ENCODE data around the gene NSG2. TPM values are rescaled to one million over a fixed set of nuclear protein-coding genes. Genes with fewer than 3 reads are reported as not detected.

The NSG2 gene
- total RNA-seq, 4 donors from 2014 or later = 0.94 to 1.9 (median 1.8) TPM; not detected in 1

DNA sequence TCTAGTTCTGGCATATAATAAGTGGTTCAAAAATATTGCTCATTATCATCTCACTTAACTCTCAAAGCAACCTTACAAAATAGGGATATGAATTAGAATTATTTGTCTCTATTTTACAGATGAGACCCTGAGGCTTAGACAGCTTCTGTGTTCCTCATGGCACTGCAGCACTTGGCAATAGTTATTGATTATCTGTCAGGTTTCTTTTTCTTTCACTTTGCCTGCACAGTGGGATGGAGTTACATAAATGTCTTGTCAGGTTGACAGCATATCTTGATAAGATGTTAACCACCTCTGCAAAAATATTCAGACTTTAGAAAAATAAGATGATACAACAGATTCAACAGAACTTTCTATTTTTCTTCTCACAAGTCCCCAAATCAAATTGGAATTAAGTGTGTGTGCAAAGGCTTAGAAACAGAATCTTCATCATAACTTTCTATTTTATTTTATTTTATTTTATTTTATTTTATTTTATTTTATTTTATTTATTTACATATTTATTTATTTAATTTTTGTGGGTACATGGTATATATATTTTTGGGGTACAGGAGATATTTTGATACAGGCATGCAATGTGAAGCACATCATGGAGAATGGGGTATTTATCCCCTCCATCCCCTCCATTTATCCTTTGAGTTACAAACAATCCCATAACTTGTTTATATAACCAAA lies 17.7 kb downstream of the NSG2 start:
- TF ChIP-seq POLR2A (IDR thresholded peaks at IDR 0.05) = no peak
- TF ChIP-seq, protein P1, sequence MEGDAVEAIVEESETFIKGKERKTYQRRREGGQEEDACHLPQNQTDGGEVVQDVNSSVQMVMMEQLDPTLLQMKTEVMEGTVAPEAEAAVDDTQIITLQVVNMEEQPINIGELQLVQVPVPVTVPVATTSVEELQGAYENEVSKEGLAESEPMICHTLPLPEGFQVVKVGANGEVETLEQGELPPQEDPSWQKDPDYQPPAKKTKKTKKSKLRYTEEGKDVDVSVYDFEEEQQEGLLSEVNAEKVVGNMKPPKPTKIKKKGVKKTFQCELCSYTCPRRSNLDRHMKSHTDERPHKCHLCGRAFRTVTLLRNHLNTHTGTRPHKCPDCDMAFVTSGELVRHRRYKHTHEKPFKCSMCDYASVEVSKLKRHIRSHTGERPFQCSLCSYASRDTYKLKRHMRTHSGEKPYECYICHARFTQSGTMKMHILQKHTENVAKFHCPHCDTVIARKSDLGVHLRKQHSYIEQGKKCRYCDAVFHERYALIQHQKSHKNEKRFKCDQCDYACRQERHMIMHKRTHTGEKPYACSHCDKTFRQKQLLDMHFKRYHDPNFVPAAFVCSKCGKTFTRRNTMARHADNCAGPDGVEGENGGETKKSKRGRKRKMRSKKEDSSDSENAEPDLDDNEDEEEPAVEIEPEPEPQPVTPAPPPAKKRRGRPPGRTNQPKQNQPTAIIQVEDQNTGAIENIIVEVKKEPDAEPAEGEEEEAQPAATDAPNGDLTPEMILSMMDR (IDR thresholded peaks at IDR 0.05) = no peak
- no peaks in the 10 kb centered on the region for H3K36me3 ChIP-seq
- no peak overlapping the region for H3K4me3 ChIP-seq
- no peaks in the 10 kb centered on the region for H3K27me3 ChIP-seq
- no peak for DNase-seq
- H3K4me1 ChIP-seq = no peaks in the 10 kb centered on the region
- H3K27ac ChIP-seq = no peak overlapping the region
- H3K9me3 ChIP-seq = no peaks in the 10 kb centered on the region

DNA sequence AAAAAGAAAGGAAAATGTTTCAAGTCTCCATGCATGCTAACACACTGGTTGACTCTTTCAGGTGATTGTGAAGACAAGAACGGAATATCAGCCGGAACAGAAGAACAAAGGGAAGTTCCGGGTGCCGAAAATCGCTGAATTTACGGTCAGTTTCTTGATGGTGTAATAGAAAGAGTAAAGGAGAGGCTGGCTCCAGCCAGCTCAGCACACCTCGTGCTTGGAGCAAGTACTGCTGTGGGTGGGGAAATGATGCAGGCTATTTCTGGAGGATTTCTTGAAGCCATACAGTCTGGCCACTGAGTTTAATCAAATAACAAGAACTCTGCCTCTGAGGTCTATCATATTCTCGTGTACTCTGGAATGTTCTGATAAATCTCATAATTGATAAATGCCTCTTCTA lies 18.7 kb downstream of the NSG2 start:
- H3K4me3 ChIP-seq = no peak overlapping the region
- no peaks in the 10 kb centered on the region for H3K27me3 ChIP-seq
- DNase-seq = no peak
- H3K4me1 ChIP-seq = no peaks in the 10 kb centered on the region
- no peak overlapping the region for H3K27ac ChIP-seq
- H3K36me3 ChIP-seq = no peaks in the 10 kb centered on the region
- TF ChIP-seq, protein P1 (IDR thresholded peaks at IDR 0.05) = no peak
- no peak for TF ChIP-seq POLR2A (IDR thresholded peaks at IDR 0.05)
- no peaks in the 10 kb centered on the region for H3K9me3 ChIP-seq

DNA sequence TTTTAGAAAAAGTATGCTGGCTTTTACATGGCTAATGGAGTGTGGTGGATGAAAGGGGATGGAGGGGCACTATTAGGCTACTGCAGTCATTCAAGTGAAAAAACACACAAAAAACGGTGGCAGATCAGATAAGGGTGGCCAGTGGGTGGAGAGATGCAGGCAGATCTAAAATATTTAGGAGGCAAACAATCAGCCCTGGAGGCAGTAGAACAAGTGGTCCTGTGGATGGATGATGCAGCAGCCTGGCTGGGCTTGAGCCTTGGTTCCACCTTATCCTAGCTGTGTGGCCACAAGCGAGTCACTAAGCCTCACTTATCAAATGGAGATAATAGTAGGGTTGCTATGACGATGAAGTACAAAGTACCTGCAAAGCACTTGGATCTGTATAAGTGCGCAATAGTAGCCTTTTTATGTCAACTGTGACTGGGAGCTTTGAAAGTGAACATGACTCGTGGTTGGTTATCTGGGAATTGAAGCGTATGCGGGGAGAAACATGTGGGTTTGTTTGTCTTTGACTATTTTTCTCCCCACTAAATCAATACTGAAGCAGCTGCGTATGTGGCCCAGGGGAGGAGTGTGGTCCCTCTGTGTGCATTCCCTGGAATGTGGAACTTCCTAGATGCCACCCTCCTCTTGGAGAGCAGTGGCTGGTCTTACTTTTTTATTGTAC lies 20.2 kb downstream of the NSG2 start:
- no peak for DNase-seq
- Histone ChIP-seq H3K4me1 (no peaks in the 10 kb centered on the region), H3K27me3 (no peaks in the 10 kb centered on the region), H3K9me3 (no peaks in the 10 kb centered on the region), H3K4me3 (no peak overlapping the region), H3K27ac (no peak overlapping the region), H3K36me3 (no peaks in the 10 kb centered on the region)
- TF ChIP-seq, protein P1 (IDR thresholded peaks at IDR 0.05) = no peak
- TF ChIP-seq POLR2A (IDR thresholded peaks at IDR 0.05) = no peak

DNA sequence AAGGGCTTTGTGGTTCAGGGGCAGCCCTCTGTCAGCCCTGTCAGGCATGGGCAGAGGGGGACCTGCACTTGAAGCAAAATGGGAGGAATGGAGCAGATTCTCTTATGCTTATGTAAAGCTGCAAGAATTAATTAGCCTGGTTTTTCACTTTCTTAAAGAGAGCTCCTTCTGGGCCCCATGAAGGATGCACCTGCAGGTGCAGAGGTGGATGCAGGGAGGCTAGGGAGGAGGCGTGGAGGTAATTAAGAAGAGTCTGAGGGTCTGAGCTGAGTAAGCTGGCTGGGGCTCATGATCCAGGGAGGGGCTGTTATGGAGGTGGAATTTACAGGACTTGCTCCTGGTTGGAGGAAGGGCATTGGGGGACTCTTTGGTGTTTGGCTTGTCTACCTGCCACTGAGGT lies 22.0 kb downstream of the NSG2 start:
- H3K27me3 ChIP-seq = no peaks in the 10 kb centered on the region
- H3K4me3 ChIP-seq = no peak overlapping the region
- no peaks in the 10 kb centered on the region for H3K4me1 ChIP-seq
- no peak overlapping the region for H3K27ac ChIP-seq
- no peaks in the 10 kb centered on the region for H3K36me3 ChIP-seq
- no peaks in the 10 kb centered on the region for H3K9me3 ChIP-seq
- TF ChIP-seq POLR2A (IDR thresholded peaks at IDR 0.05) = no peak
- TF ChIP-seq, protein P1 (IDR thresholded peaks at IDR 0.05) = no peak
- DNase-seq = no peak

DNA sequence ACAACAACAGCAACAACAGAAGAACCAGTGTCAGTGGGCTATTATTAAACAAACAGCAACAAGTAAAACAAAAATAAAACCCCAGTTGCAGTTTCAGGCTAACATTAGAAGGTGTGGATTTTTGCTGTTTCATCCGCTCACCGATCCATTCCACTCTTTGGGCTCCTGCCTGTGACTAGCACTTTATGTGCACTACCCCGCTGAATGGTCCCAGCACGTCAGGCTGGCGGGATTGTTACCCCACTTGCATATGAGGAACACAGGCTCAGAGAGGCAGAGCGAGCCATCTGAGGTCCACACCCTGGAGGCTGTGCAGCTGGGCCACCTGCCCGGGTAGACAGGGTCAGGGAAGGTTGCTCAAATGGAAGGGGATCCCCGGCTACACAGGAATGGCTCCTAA lies 26.0 kb downstream of the NSG2 start:
- Histone ChIP-seq H3K27me3 (no peaks in the 10 kb centered on the region), H3K36me3 (no peaks in the 10 kb centered on the region), H3K27ac (no peak overlapping the region), H3K4me3 (no peak overlapping the region), H3K4me1 (no peaks in the 10 kb centered on the region), H3K9me3 (no peaks in the 10 kb centered on the region)
- DNase-seq = no peak
- TF ChIP-seq POLR2A (IDR thresholded peaks at IDR 0.05) = no peak
- TF ChIP-seq, protein P1 (IDR thresholded peaks at IDR 0.05) = no peak
